Small intestine (tissue), 7 donors: ENCODE measurements around the gene OPCML. TPM values are rescaled to one million over a fixed set of nuclear protein-coding genes. Genes with fewer than 3 reads are reported as not detected.

ENCODE experiments used
- DNase-seq, 2 donors: peaks; one replicate each; pipeline versions ENCODE4 v3.0.0 to v3.0.0-alpha.2; 2013
- FAIRE-seq: peaks from 2 replicates; lab custom pipeline; 2012; peaks lifted over from hg19 to GRCh38; lab: Jason Lieb, UNC
- H3K27ac ChIP-seq, 3 donors: one replicate each; pipeline ENCODE4 v1.5.1; 2013; ENCODE audit warnings: low read length in 2 of 3, mild to moderate bottlenecking in 2 of 3, control low read depth in 1 of 3, inconsistent platforms in 1 of 3, low read depth in 1 of 3, moderate library complexity in 1 of 3
- H3K27me3 ChIP-seq, 3 donors: one replicate each; pipeline ENCODE4 v1.6.1; 2013; ENCODE audit warnings: low read length in 3 of 3, inconsistent platforms in 1 of 3; ENCODE audit not compliant: control insufficient read depth in 3 of 3, insufficient read depth in 3 of 3
- H3K36me3 ChIP-seq, 3 donors: one replicate each; pipeline ENCODE4 v1.6.1; 2013; ENCODE audit warnings: low read length in 3 of 3, inconsistent platforms in 1 of 3, low read depth in 1 of 3, mild to moderate bottlenecking in 1 of 3, moderate library complexity in 1 of 3; ENCODE audit not compliant: control insufficient read depth in 3 of 3, insufficient read depth in 2 of 3
- H3K4me1 ChIP-seq, 3 donors: one replicate each; pipeline ENCODE4 v1.6.1; 2013; ENCODE audit warnings: low read length in 2 of 3, inconsistent platforms in 1 of 3, low read depth in 1 of 3, mild to moderate bottlenecking in 1 of 3, moderate library complexity in 1 of 3; ENCODE audit not compliant: control insufficient read depth in 3 of 3, insufficient read depth in 2 of 3
- H3K4me3 ChIP-seq, 3 donors: one replicate each; pipeline ENCODE4 v1.5.1; 2013; ENCODE audit warnings: low read length in 3 of 3, control low read depth in 1 of 3, inconsistent platforms in 1 of 3, low read depth in 1 of 3, mild to moderate bottlenecking in 1 of 3, moderate library complexity in 1 of 3
- H3K9me3 ChIP-seq, 2 donors: one replicate each; pipeline ENCODE4 v1.6.1; 2013; ENCODE audit warnings: low read depth in 1 of 2, low read length in 1 of 2; ENCODE audit not compliant: control insufficient read depth in 2 of 2, insufficient read depth in 1 of 2
- WGBS, 3 donors: extraction: QIAGEN DNeasy Blood & Tissue Kit; methylation state at CpG; one replicate each; pipeline ENCODE4 v1.1.7; 2013; 5-methylcytosine and 5-hydroxymethylcytosine counted together
- polyA plus RNA-seq, 4 donors: library from polyadenylated mRNA; stranded (reverse) in 3 of 4; unstranded in 1 of 4; fragments of 200-250 nt in 3 of 4; fragments of 120-200 nt in 1 of 4; gene quantifications; one replicate each; pipeline versions ENCODE4 v1.2.1 to v1.2.3, GENCODE V29; 2013
- donor health status: healthy with polysubstance abuse.
- donor health status: control.
- donor health status: control.
- donor health status: Bipolar disorder and iron deficiency.
- donor health status: healthy.

The OPCML gene
- polyA plus RNA-seq, 4 donors = 0.16 to 2.0 TPM; not detected in 2

- Histone ChIP-seq H3K27ac (no peak overlapping the region), H3K27me3 (no peaks in the 10 kb centered on the region), H3K4me3 (no peak overlapping the region), H3K9me3 (peaks cover 2 to 7% of the 10 kb centered on the region in 2 donors), H3K36me3 (no peaks in the 10 kb centered on the region), H3K4me1 (no peaks in the 10 kb centered on the region)
- DNase-seq = no peak
- no peak for FAIRE-seq
- 75 to 97% (median 81%) methylated on average over 1 of the region's 1 CpG for WGBS, 3 donors
These were observed 1046.2 kb downstream of the OPCML start for GRCh38 chr11:132486060-132486459.

GRCh38 chr11:132475026-132475425 is 1057.3 kb downstream of the OPCML start:
- FAIRE-seq (no peak), DNase-seq (no peak)
- H3K4me1 ChIP-seq = no peaks in the 10 kb centered on the region
- no peak overlapping the region for H3K4me3 ChIP-seq
- peaks cover 0 to 4% of the 10 kb centered on the region in 2 donors for H3K9me3 ChIP-seq
- no peaks in the 10 kb centered on the region for H3K27me3 ChIP-seq
- no peak overlapping the region for H3K27ac ChIP-seq
- no peaks in the 10 kb centered on the region for H3K36me3 ChIP-seq
- 81 to 85% (median 84%) methylated on average over 2 of the region's 2 CpGs for WGBS, 3 donors

- no peaks in the 10 kb centered on the region for H3K36me3 ChIP-seq
- peak overlapping the region in 1 of 3 donors; percentile 4 for H3K27ac ChIP-seq
- no peaks in the 10 kb centered on the region for H3K27me3 ChIP-seq
- H3K9me3 ChIP-seq = peaks cover 0 to 4% of the 10 kb centered on the region in 2 donors
- H3K4me3 ChIP-seq = no peak overlapping the region
- FAIRE-seq = no peak
- no peaks in the 10 kb centered on the region for H3K4me1 ChIP-seq
- WGBS, 3 donors = 55 to 76% (median 69%) methylated on average over 6 of the region's 6 CpGs
- peak in 1 of 2 donors; percentile 23 for DNase-seq
These were observed 1059.7 kb downstream of the OPCML start for GRCh38 chr11:132472411-132473172.

- DNase-seq (no peak), FAIRE-seq (no peak)
- Histone ChIP-seq H3K9me3 (peaks cover 0 to 4% of the 10 kb centered on the region in 2 donors), H3K27ac (peak overlapping the region in 1 of 3 donors; percentile 5), H3K36me3 (no peaks in the 10 kb centered on the region), H3K4me3 (no peak overlapping the region), H3K4me1 (no peaks in the 10 kb centered on the region), H3K27me3 (no peaks in the 10 kb centered on the region)
- 54 to 63% (median 56%) methylated on average over 3 of the region's 3 CpGs for WGBS, 3 donors
These were observed 1060.8 kb downstream of the OPCML start for GRCh38 chr11:132471466-132471865.

- H3K27me3 ChIP-seq = no peaks in the 10 kb centered on the region
- no peak overlapping the region for H3K27ac ChIP-seq
- H3K4me1 ChIP-seq = no peaks in the 10 kb centered on the region
- H3K36me3 ChIP-seq = no peaks in the 10 kb centered on the region
- 8 to 38% (median 24%) methylated on average over 7 of the region's 7 CpGs for WGBS, 3 donors
- DNase-seq (no peak), FAIRE-seq (no peak)
- no peak overlapping the region for H3K4me3 ChIP-seq
- no peaks in the 10 kb centered on the region for H3K9me3 ChIP-seq
These were observed 1065.3 kb downstream of the OPCML start for GRCh38 chr11:132466983-132467382.

- 70 to 80% (median 73%) methylated on average over 3 of the region's 3 CpGs for WGBS, 3 donors
- Histone ChIP-seq H3K4me1 (no peaks in the 10 kb centered on the region), H3K27me3 (no peaks in the 10 kb centered on the region), H3K4me3 (no peak overlapping the region), H3K9me3 (peaks cover 0 to 2% of the 10 kb centered on the region in 2 donors), H3K36me3 (no peaks in the 10 kb centered on the region), H3K27ac (no peak overlapping the region)
- no peak for DNase-seq
- FAIRE-seq = no peak
These were observed 1067.4 kb downstream of the OPCML start for GRCh38 chr11:132464939-132465338.

- Histone ChIP-seq H3K27me3 (no peaks in the 10 kb centered on the region), H3K9me3 (peaks cover 0 to 2% of the 10 kb centered on the region in 2 donors), H3K4me1 (no peaks in the 10 kb centered on the region), H3K36me3 (no peaks in the 10 kb centered on the region), H3K4me3 (no peak overlapping the region), H3K27ac (no peak overlapping the region)
- no peak for FAIRE-seq
- DNase-seq = peak in 1 of 2 donors; percentile 30
- WGBS, 3 donors = 80 to 90% (median 89%) methylated on average over 1 of the region's 1 CpG
These were observed 1068.3 kb downstream of the OPCML start for GRCh38 chr11:132464003-132464342.

- FAIRE-seq (no peak), DNase-seq (no peak)
- no peak overlapping the region for H3K27ac ChIP-seq
- no peaks in the 10 kb centered on the region for H3K27me3 ChIP-seq
- no peaks in the 10 kb centered on the region for H3K36me3 ChIP-seq
- H3K4me1 ChIP-seq = no peaks in the 10 kb centered on the region
- 62 to 74% (median 66%) methylated on average over 3 of the region's 3 CpGs for WGBS, 3 donors
- H3K9me3 ChIP-seq = peaks cover 0 to 2% of the 10 kb centered on the region in 2 donors
- H3K4me3 ChIP-seq = no peak overlapping the region
These were observed 1068.9 kb downstream of the OPCML start for GRCh38 chr11:132463295-132464002.
